ENCODE measurements around the gene ALKBH5.

DNA sequence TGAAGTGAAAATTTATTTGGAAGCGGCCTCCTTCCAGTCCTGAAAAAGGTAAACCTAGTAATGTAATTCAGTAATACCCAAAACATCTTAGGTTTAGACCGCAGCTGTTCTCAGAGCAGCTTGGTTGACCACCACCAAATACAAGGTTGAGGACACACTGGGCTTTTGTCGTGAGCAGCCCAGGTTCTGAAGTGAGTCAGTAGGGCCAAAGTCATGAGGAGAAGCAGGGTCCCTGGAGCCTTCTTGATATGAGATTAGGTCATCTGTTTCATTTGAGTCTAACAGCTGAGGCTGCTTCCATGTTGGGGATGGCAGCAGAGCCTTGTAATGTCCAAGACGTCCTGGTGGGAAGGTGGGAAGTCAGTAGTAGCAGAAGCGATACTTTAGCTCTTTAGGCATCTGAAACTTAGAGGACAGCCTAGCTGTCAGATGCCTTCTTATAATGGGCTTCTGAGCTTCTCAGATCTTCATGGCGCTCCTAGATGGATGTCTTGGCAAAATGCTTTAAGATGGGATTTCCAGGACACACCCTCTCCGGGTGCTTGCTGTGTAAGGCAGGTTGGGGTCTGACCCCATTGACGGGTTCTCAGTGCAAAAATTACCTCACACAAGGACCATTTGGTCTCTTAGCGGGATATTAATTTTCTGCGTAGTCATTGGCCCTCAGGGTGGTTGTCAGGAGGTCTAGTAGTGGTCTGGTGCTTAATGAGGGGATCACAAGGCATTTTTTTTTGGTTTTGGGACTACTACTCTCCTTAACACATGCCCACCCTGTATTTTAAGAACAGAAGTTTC, 2.4 kb downstream of the ALKBH5 start:
- TF ChIP-seq KDM5A (IDR thresholded peaks at IDR 0.05) (no peak), MAZ (IDR thresholded peaks at IDR 0.05; ENCODE audit: borderline replicate concordance, low read depth, low read length) (no peak), RCOR1 (IDR thresholded peaks at IDR 0.05; ENCODE audit: low read depth, low read length) (no peak)
- TF ChIP-seq, protein P1, sequence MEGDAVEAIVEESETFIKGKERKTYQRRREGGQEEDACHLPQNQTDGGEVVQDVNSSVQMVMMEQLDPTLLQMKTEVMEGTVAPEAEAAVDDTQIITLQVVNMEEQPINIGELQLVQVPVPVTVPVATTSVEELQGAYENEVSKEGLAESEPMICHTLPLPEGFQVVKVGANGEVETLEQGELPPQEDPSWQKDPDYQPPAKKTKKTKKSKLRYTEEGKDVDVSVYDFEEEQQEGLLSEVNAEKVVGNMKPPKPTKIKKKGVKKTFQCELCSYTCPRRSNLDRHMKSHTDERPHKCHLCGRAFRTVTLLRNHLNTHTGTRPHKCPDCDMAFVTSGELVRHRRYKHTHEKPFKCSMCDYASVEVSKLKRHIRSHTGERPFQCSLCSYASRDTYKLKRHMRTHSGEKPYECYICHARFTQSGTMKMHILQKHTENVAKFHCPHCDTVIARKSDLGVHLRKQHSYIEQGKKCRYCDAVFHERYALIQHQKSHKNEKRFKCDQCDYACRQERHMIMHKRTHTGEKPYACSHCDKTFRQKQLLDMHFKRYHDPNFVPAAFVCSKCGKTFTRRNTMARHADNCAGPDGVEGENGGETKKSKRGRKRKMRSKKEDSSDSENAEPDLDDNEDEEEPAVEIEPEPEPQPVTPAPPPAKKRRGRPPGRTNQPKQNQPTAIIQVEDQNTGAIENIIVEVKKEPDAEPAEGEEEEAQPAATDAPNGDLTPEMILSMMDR (IDR thresholded peaks at IDR 0.05), result no peak
- TF ChIP-seq, protein P2, sequence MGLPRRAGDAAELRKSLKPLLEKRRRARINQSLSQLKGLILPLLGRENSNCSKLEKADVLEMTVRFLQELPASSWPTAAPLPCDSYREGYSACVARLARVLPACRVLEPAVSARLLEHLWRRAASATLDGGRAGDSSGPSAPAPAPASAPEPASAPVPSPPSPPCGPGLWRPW (IDR thresholded peaks at IDR 0.05), result no peak
- TF ChIP-seq, protein P3, sequence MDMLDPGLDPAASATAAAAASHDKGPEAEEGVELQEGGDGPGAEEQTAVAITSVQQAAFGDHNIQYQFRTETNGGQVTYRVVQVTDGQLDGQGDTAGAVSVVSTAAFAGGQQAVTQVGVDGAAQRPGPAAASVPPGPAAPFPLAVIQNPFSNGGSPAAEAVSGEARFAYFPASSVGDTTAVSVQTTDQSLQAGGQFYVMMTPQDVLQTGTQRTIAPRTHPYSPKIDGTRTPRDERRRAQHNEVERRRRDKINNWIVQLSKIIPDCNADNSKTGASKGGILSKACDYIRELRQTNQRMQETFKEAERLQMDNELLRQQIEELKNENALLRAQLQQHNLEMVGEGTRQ (IDR thresholded peaks at IDR 0.05), result no peak
- TF ChIP-seq, protein P4, sequence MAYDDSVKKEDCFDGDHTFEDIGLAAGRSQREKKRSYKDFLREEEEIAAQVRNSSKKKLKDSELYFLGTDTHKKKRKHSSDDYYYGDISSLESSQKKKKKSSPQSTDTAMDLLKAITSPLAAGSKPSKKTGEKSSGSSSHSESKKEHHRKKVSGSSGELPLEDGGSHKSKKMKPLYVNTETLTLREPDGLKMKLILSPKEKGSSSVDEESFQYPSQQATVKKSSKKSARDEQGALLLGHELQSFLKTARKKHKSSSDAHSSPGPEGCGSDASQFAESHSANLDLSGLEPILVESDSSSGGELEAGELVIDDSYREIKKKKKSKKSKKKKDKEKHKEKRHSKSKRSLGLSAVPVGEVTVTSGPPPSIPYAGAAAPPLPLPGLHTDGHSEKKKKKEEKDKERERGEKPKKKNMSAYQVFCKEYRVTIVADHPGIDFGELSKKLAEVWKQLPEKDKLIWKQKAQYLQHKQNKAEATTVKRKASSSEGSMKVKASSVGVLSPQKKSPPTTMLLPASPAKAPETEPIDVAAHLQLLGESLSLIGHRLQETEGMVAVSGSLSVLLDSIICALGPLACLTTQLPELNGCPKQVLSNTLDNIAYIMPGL (CRISPR knock-in tag; IDR thresholded peaks at IDR 0.05; ENCODE audit: borderline replicate concordance), result no peak
